Glutamatergic neuron (in vitro differentiated cells): ENCODE measurements around the gene TMEM38B. TPM values are rescaled to one million over a fixed set of nuclear protein-coding genes. Genes with fewer than 3 reads are reported as not detected.

ENCODE experiments used
- DNase-seq: peaks from one replicate; pipeline ENCODE4 v3.0.0; 2022
- H3K27ac Mint-ChIP-seq: one replicate; pipeline ENCODE4 v1.8.0; 2020; ENCODE audit warnings: mild to moderate bottlenecking, mixed read lengths, inconsistent platforms; ENCODE audit not compliant: unreplicated experiment
- H3K27me3 Mint-ChIP-seq: one replicate; pipeline ENCODE4 v1.8.0; 2020; ENCODE audit warnings: mild to moderate bottlenecking, moderate library complexity, mixed read lengths, inconsistent platforms; ENCODE audit not compliant: unreplicated experiment
- H3K36me3 Mint-ChIP-seq: one replicate; pipeline ENCODE4 v1.8.0; 2020; ENCODE audit warnings: mild to moderate bottlenecking, mixed read lengths, inconsistent platforms; ENCODE audit not compliant: unreplicated experiment
- H3K4me1 Mint-ChIP-seq: one replicate; pipeline ENCODE4 v1.8.0; 2020; ENCODE audit warnings: mild to moderate bottlenecking, low read depth, mixed read lengths, inconsistent platforms; ENCODE audit not compliant: unreplicated experiment
- H3K4me3 Mint-ChIP-seq: one replicate; pipeline ENCODE4 v1.8.0; 2020; ENCODE audit warnings: mild to moderate bottlenecking, mixed read lengths, inconsistent platforms; ENCODE audit not compliant: unreplicated experiment
- H3K9me3 Mint-ChIP-seq: one replicate; pipeline ENCODE4 v1.8.0; 2020; ENCODE audit warnings: mild to moderate bottlenecking, moderate library complexity, mixed read lengths, inconsistent platforms; ENCODE audit not compliant: unreplicated experiment
- CTCF ChIP-seq: fragments of 200-600 bp; sonication (generic); IDR thresholded peaks from one replicate; pipeline ENCODE4 v1.5.0; 2021; ENCODE audit not compliant: partially characterized antibody, unreplicated experiment
- total RNA-seq: library from RNA; stranded (reverse); fragmentation: NEBNext Ultra II Directional; extraction: Animal tissue kit (Norgen Biotek cat#: 25700); gene quantifications from one replicate; pipeline ENCODE4 v1.2.1, GENCODE V29; 2021; ENCODE audit not compliant: unreplicated experiment

Gene TMEM38B
- total RNA-seq, 1 donor from 2014 or later: 3.0 TPM

- no peak overlapping the region for H3K27ac Mint-ChIP-seq
- H3K36me3 Mint-ChIP-seq: peaks cover 6% of the 10 kb centered on the region
- peaks cover 15% of the 10 kb centered on the region for H3K27me3 Mint-ChIP-seq
- no peak for TF ChIP-seq CTCF
- peaks cover 5% of the 10 kb centered on the region for H3K9me3 Mint-ChIP-seq
- H3K4me3 Mint-ChIP-seq: peak overlapping the region; percentile 94
- peaks cover 4% of the 10 kb centered on the region for H3K4me1 Mint-ChIP-seq
- peak; percentile 67 for DNase-seq
These were observed 38.0 kb upstream of the TMEM38B start for GRCh38 chr9:105656131-105656921.

DNA sequence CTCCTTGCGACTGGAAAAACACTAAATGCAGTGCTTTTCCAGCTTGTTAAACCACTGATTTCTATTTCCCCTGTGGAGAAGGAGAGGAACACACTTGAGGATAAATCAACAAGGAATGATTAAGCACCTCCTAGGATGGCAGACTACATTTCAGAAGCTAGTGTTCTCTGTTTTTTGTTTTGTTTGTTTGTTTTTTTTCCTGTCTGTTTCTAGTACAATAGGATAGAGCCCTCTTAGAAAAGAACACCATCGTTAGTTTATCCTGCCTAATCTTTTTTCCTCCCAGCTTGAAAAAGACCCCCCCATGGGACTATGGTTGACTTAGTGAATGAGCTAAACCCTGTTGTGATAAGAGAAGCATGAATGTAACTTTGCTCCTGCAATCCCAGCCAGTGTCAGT is 36.0 kb upstream of the TMEM38B start:
- H3K4me1 Mint-ChIP-seq: peaks cover 4% of the 10 kb centered on the region
- TF ChIP-seq CTCF: no peak
- no peak overlapping the region for H3K4me3 Mint-ChIP-seq
- no peak overlapping the region for H3K27ac Mint-ChIP-seq
- peaks cover 15% of the 10 kb centered on the region for H3K27me3 Mint-ChIP-seq
- peaks cover 5% of the 10 kb centered on the region for H3K9me3 Mint-ChIP-seq
- DNase-seq: no peak
- H3K36me3 Mint-ChIP-seq: peaks cover 6% of the 10 kb centered on the region

DNA sequence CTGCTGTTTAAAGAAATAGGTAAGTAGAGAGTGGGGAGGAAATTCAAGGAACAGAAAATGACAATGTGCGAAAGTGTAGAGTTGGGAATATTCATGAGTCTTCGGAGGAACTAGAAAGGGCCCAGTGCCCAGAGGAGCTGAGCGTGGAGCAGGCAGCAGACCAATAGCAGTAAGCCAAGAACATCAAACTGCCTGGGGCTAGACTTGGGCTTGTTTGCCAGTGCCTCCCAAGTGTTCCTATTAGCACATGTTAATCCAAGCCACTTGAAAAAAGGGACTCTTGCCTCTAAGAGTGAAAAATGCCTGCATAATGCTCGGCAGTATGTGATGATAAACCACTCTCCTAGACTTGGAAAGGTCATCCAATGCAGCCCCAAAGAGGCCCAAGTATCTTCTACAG is 33.3 kb upstream of the TMEM38B start:
- DNase-seq: no peak
- TF ChIP-seq CTCF: no peak
- H3K36me3 Mint-ChIP-seq: no peaks in the 10 kb centered on the region
- H3K27me3 Mint-ChIP-seq: peaks cover 12% of the 10 kb centered on the region
- H3K9me3 Mint-ChIP-seq: peaks cover 5% of the 10 kb centered on the region
- H3K4me1 Mint-ChIP-seq: peaks cover 4% of the 10 kb centered on the region
- no peak overlapping the region for H3K4me3 Mint-ChIP-seq
- no peak overlapping the region for H3K27ac Mint-ChIP-seq

DNA sequence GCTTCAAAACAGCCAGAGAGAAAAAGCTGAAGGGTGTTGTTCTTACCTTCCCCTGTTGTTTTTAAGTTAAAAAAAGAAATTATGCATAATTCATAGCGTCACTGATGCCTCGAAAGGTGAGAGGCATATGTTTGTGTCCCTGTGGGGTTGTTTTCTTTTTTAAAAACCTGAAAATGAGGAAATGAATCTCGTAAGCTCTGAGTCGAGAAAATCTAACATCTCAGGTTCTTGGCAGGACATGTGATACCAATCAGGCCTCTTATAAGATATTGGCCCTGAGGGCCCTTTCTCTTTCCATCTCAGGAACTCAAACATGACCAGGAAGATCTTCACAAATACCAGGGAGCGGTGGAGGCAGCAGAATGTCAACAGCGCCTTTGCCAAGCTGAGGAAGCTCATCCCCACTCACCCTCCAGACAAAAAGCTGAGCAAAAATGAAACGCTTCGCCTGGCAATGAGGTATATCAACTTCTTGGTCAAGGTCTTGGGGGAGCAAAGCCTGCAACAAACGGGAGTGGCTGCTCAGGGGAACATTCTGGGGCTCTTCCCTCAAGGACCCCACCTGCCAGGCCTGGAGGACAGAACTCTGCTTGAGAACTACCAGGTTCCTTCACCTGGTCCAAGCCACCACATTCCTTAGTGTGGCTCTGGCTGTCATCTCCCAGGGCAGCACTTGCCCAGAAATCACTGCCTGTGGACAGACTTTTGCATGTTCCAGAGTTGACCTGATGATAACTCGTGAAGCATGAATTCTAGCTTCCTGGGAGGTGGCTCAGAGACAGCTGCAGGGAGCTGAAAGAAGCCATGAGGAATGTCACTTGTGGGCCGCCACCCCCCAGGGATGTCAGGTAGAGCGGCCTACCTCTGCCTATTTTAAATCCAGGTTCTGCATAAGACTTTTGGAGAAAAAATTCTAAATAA is 31.9 kb upstream of the TMEM38B start, which contains the start of gene TAL2:
Gene TAL2 (plus strand): TSS at position 274 of the 921 bp plus-strand sequence. CDS start 40 bp downstream, at position 314.
- peaks cover 5% of the 10 kb centered on the region for H3K9me3 Mint-ChIP-seq
- no peak for TF ChIP-seq CTCF
- no peak for DNase-seq
- no peaks in the 10 kb centered on the region for H3K4me1 Mint-ChIP-seq
- no peak within 1 kb of the TSS for H3K4me3 Mint-ChIP-seq
- peaks cover 7% of the 10 kb centered on the region for H3K27me3 Mint-ChIP-seq
- H3K27ac Mint-ChIP-seq: no peak within 1 kb of the TSS
- no peaks in the 10 kb centered on the region for H3K36me3 Mint-ChIP-seq
